Kidney epithelial cell (primary cell): ENCODE data around the gene SUPT3H. TPM values are rescaled to one million over a fixed set of nuclear protein-coding genes. Genes with fewer than 3 reads are reported as not detected.

ENCODE experiments used
- DNase-seq: peaks from one replicate; pipeline ENCODE4 v3.0.0-alpha.2; 2010; ENCODE audit warnings: low read depth
- H3K27me3 ChIP-seq: 2 replicates; pipeline ENCODE4 v1.6.0; 2011; ENCODE audit warnings: low read length; ENCODE audit not compliant: control insufficient read depth, insufficient read depth
- H3K36me3 ChIP-seq: 2 replicates; pipeline ENCODE4 v1.5.1; 2011; ENCODE audit warnings: low read length; ENCODE audit not compliant: control insufficient read depth, insufficient read depth
- H3K4me3 ChIP-seq: 2 replicates; pipeline ENCODE4 v1.5.1; 2011; ENCODE audit warnings: low read depth, mild to moderate bottlenecking, control low read depth, low read length
- total RNA-seq: library from RNA; depleted of rRNA; stranded (reverse); fragments of >200 nt; gene quantifications from 2 replicates; pipeline ENCODE4 v1.2.3, GENCODE V29; 2015
- TF ChIP-seq, protein P1 (sequence below): IDR thresholded peaks from 2 replicates; pipeline ENCODE4 v1.5.1; 2011; ENCODE audit warnings: mild to moderate bottlenecking, moderate library complexity, low read length, control low read depth, inconsistent platforms; ENCODE audit not compliant: insufficient read depth, poor library complexity, severe bottlenecking

SUPT3H gene
- total RNA-seq, 1 donor from 2014 or later: 18.3 TPM

DNA sequence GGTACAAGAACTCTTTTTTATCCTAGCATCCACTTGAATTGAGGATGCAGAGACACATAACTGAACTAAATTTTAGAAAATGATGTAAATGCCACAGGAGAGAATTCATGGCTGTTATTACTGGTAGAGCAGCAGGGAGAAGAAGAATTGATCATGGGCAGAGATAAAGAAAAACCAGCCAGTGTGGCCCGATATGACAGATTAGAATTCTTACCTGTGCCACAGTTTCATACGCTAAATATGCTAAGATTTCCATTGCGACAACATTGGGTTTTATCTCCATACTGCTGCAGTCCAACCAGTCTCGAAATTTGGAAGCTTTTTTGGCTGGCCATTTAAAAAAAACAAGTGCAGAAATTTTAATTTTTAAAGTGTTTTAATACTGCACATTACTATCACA, 423.5 kb downstream of the SUPT3H start:
- H3K27me3 ChIP-seq: no peaks in the 10 kb centered on the region
- no peaks in the 10 kb centered on the region for H3K36me3 ChIP-seq
- DNase-seq: no peak
- no peak overlapping the region for H3K4me3 ChIP-seq
- TF ChIP-seq, protein P1, sequence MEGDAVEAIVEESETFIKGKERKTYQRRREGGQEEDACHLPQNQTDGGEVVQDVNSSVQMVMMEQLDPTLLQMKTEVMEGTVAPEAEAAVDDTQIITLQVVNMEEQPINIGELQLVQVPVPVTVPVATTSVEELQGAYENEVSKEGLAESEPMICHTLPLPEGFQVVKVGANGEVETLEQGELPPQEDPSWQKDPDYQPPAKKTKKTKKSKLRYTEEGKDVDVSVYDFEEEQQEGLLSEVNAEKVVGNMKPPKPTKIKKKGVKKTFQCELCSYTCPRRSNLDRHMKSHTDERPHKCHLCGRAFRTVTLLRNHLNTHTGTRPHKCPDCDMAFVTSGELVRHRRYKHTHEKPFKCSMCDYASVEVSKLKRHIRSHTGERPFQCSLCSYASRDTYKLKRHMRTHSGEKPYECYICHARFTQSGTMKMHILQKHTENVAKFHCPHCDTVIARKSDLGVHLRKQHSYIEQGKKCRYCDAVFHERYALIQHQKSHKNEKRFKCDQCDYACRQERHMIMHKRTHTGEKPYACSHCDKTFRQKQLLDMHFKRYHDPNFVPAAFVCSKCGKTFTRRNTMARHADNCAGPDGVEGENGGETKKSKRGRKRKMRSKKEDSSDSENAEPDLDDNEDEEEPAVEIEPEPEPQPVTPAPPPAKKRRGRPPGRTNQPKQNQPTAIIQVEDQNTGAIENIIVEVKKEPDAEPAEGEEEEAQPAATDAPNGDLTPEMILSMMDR: no peak

DNA sequence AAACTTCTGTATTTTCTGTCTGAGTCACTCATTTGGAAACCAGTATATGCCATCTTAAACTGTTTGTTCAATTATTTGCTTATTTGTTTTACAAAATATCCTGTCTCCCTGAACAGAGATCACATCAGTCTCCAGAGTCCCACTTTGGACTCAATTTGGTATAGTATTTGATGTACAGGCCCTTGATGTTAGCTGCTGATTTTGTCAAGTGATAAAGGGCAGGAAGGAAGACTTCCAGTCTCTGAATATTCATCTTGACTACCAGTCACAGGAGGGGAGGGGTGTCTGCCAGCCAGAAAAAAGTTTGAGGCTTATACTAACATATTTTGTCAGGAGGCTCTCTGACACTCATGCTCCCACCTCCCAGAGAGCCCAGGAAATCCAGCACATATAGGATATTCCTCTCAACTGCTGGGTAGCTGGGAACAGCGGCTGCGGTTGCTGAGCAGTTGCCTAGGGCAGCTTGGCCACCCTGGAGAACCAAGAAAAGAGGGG, 426.4 kb downstream of the SUPT3H start:
- no peaks in the 10 kb centered on the region for H3K36me3 ChIP-seq
- H3K27me3 ChIP-seq: no peaks in the 10 kb centered on the region
- DNase-seq: no peak
- TF ChIP-seq, protein P1: no peak
- no peak overlapping the region for H3K4me3 ChIP-seq

DNA sequence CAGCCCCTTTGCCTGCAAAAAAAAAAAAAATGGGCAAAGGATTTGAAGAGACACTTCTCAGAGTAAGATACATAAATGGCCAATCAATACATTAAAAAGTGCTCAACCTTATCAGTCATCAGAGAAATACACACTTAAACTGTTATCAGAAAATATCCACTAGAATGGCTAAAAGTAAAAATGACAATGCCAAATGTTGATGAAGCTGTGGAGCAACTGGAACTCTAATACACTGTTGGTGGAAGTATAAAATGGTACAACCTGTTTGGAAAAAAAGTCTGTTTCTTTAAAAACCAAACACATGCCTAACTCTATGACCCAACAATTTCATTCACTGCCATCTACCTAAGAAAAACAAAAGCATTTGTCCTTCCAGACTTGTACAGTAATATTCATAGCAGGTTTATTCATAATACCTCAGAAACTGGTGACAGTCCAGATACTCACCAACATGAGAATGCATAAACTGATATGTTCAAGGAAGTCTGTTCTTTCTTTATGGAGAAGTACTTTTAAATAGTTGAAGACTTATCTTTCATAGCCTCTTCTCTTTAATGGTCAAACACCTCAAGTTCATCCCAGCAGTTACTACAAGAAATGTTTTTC, 428.0 kb downstream of the SUPT3H start:
- no peaks in the 10 kb centered on the region for H3K27me3 ChIP-seq
- DNase-seq: no peak
- TF ChIP-seq, protein P1: no peak
- no peak overlapping the region for H3K4me3 ChIP-seq
- no peaks in the 10 kb centered on the region for H3K36me3 ChIP-seq

DNA sequence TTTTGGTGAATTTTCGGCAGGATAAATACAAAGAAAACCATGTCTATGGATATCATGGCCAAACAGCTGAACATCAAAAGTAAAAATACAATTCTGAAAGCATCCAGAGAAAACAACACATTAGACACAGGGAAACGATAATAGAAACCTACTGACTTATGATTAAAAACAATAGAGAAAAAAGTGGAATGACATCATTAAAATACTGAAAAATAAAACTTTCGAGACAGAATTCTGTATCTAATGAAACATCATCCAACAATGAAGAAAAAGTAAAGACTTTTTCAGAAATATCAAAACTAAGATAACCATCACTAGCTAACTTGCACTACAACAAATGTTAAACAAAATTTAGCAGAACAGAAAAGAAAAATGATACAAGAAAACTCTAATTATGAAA, 434.2 kb downstream of the SUPT3H start:
- DNase-seq: no peak
- Histone ChIP-seq H3K4me3 (no peak overlapping the region), H3K27me3 (no peaks in the 10 kb centered on the region), H3K36me3 (no peaks in the 10 kb centered on the region)
- TF ChIP-seq, protein P1: no peak

DNA sequence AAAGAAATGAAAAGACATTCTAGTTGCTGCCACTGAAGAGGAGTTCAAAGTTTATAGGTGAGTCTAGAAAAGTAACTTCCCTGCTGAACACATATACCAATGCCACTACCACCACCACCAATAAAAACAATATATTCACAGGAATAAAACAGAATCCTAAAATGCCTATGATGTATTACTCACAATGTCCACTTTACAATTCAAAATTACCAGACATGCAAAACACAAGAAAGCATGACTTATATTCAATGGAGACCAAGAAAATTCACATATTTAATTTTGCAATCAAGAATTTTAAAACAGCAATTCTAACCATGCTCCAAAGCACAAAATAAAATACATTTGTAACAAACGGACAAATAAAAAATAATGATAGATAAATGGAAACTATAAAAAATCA, 434.9 kb downstream of the SUPT3H start:
- H3K4me3 ChIP-seq: no peak overlapping the region
- H3K36me3 ChIP-seq: no peaks in the 10 kb centered on the region
- TF ChIP-seq, protein P1: no peak
- H3K27me3 ChIP-seq: no peaks in the 10 kb centered on the region
- DNase-seq: no peak

DNA sequence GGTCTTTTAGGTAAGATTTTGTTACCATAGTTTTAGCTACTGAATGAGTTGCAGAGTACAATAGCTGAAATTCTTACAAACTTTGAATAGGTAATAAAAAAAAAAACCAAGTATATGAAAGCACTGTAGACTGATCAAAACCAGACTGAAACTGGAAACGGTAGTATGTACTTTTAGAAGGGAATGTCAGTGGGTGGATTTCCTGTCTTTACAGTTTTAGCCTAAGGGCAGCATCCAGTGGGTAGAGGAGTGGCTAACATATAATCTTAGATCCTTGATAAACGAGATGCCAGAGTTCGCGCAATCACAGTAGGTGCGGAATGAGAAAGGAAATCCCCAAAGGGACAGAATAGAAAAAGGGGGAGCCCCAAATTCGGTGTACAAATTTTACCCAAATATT, 435.5 kb downstream of the SUPT3H start:
- TF ChIP-seq, protein P1: no peak
- H3K36me3 ChIP-seq: no peaks in the 10 kb centered on the region
- no peak for DNase-seq
- H3K4me3 ChIP-seq: no peak overlapping the region
- no peaks in the 10 kb centered on the region for H3K27me3 ChIP-seq
